PC-9 (cell line): Measurements from ENCODE around the gene MTURN. TPM values are rescaled to one million over a fixed set of nuclear protein-coding genes. Genes with fewer than 3 reads are reported as not detected.

Experiments
- BruUV-seq: library from RNA; stranded (reverse); fragments of 400-500 nt; replicated peaks from 2 replicates; lab custom pipeline; 2021; lab: Mats Ljungman, UMichigan
- CTCF ChIA-PET: fragments of 300-600 bp; sonication (Branson Sonifier 250); formaldehyde crosslinking; loops from one replicate; lab custom pipeline; 2022; ENCODE audit warnings: antibody characterized with exemption; lab: Charles Lee
- POLR2A ChIA-PET: fragments of 300-600 bp; sonication (Branson Sonifier 250); formaldehyde crosslinking; loops from one replicate; lab custom pipeline; 2022; ENCODE audit warnings: antibody characterized with exemption; ENCODE audit not compliant: unreplicated experiment; lab: Charles Lee
- DNase-seq, 2 experiments: peaks; one replicate each; pipeline versions ENCODE4 v3.0.0 to v3.0.0-alpha.2; 2015 to 2022; ENCODE audit warnings: mixed read lengths in 1 of 2
- H2AFZ ChIP-seq: fragments of 200-600 bp; sonication (generic); 2 replicates; pipeline ENCODE4 v1.8.1; 2017; ENCODE audit warnings: antibody characterized with exemption
- H3F3A ChIP-seq: fragments of 200-600 bp; sonication (generic); 2 replicates; pipeline ENCODE4 v1.8.1; 2017; ENCODE audit warnings: antibody characterized with exemption, mild to moderate bottlenecking, low read depth; ENCODE audit not compliant: insufficient read depth
- H3K27ac ChIP-seq: fragments of 200-600 bp; sonication (generic); 2 replicates; pipeline ENCODE4 v1.6.1; 2016; ENCODE audit warnings: mixed run types
- H3K27me3 ChIP-seq: fragments of 200-600 bp; sonication (generic); 2 replicates; pipeline ENCODE4 v1.6.1; 2016; ENCODE audit warnings: low read depth, mixed run types; ENCODE audit not compliant: insufficient read depth
- H3K36me3 ChIP-seq: fragments of 200-600 bp; sonication (generic); 2 replicates; pipeline ENCODE4 v1.6.1; 2016; ENCODE audit warnings: low read depth, mixed run types
- H3K4me1 ChIP-seq: fragments of 200-600 bp; sonication (generic); replicated peaks from 2 replicates; pipeline ENCODE4 v1.6.1; 2016; ENCODE audit warnings: mixed run types; ENCODE audit not compliant: insufficient read depth
- H3K4me2 ChIP-seq: fragments of 200-600 bp; sonication (generic); 2 replicates; pipeline ENCODE4 v1.6.1; 2017; ENCODE audit warnings: mixed run types
- H3K4me3 ChIP-seq: fragments of 200-600 bp; sonication (generic); 2 replicates; pipeline ENCODE4 v1.6.1; 2016; ENCODE audit warnings: mixed run types
- H3K79me2 ChIP-seq: fragments of 200-600 bp; sonication (generic); 2 replicates; pipeline ENCODE4 v1.6.1; 2017; ENCODE audit warnings: low read depth, mixed run types
- H3K9me2 ChIP-seq: fragments of 200-600 bp; sonication (generic); 2 replicates; pipeline ENCODE4 v1.8.1; 2017; ENCODE audit warnings: mild to moderate bottlenecking; ENCODE audit not compliant: insufficient read depth
- H3K9me3 ChIP-seq: fragments of 200-600 bp; sonication (generic); 2 replicates; pipeline ENCODE4 v1.8.1; 2016; ENCODE audit warnings: low read depth; ENCODE audit not compliant: insufficient read depth
- H4K20me1 ChIP-seq: fragments of 200-600 bp; sonication (generic); 2 replicates; pipeline ENCODE4 v1.8.1; 2017; ENCODE audit not compliant: insufficient read depth
- CTCF ChIP-seq: fragments of 200-600 bp; sonication (generic); conservative IDR thresholded peaks from 2 replicates; pipeline ENCODE4 v1.6.1; 2017; ENCODE audit warnings: mixed run types, antibody characterized with exemption, mild to moderate bottlenecking, moderate library complexity
- EZH2 ChIP-seq: fragments of 200-600 bp; sonication (generic); IDR thresholded peaks from 2 replicates; pipeline ENCODE4 v1.8.0; 2017; ENCODE audit warnings: antibody characterized with exemption, low read depth
- intact Hi-C: fragments of 100-400 bp; cut with micrococcal nuclease; formaldehyde crosslinking; loops from one replicate; pipeline ENCODE4 v1.10.0; 2022; ENCODE audit not compliant: unreplicated experiment
- total RNA-seq: library from RNA; stranded (reverse); gene quantifications from 2 replicates; pipeline ENCODE4 v1.2.3, GENCODE V29; 2021

Gene MTURN
- total RNA-seq, 1 experiment from 2014 or later: 21.6 TPM

- Histone ChIP-seq H3K36me3 (no peaks in the 10 kb centered on the region), H2AFZ (no peak overlapping the region), H3K4me2 (no peak overlapping the region), H3K4me3 (no peak overlapping the region), H3K4me1 (no peaks in the 10 kb centered on the region), H4K20me1 (no peaks in the 10 kb centered on the region), H3K27me3 (no peaks in the 10 kb centered on the region), H3K79me2 (no peaks in the 10 kb centered on the region), H3F3A (no peaks in the 10 kb centered on the region), H3K9me2 (no peaks in the 10 kb centered on the region), H3K9me3 (peaks cover 7% of the 10 kb centered on the region), H3K27ac (no peak overlapping the region)
- no TSS peak for BruUV-seq
- ChIA-PET CTCF (no interaction called here), POLR2A (no interaction called here)
- DNase-seq: no peak
- no peak for TF ChIP-seq CTCF
- no peak for TF ChIP-seq EZH2
- intact Hi-C loops: loop anchor here (2.0 kb wide), 1 partner anchor 22 kb away; no protein-coding TSS in a partner anchor
Measured at GRCh38 chr7:30184791-30185487, 50.2 kb downstream of the MTURN start.

- H2AFZ ChIP-seq: no peak overlapping the region
- H3K9me3 ChIP-seq: peaks cover 7% of the 10 kb centered on the region
- ChIA-PET CTCF (no interaction called here), POLR2A (no interaction called here)
- intact Hi-C loops: loop anchor here (2.0 kb wide), 1 partner anchor 21 kb away; no protein-coding TSS in a partner anchor
- DNase-seq: no peak
- H3K27me3 ChIP-seq: no peaks in the 10 kb centered on the region
- no peak overlapping the region for H3K4me3 ChIP-seq
- no peaks in the 10 kb centered on the region for H4K20me1 ChIP-seq
- no peaks in the 10 kb centered on the region for H3K9me2 ChIP-seq
- H3K36me3 ChIP-seq: no peaks in the 10 kb centered on the region
- H3K27ac ChIP-seq: no peak overlapping the region
- BruUV-seq: no TSS peak
- no peaks in the 10 kb centered on the region for H3K4me1 ChIP-seq
- H3K79me2 ChIP-seq: no peaks in the 10 kb centered on the region
- no peak overlapping the region for H3K4me2 ChIP-seq
- no peak for TF ChIP-seq EZH2
- TF ChIP-seq CTCF: no peak
- H3F3A ChIP-seq: no peaks in the 10 kb centered on the region
Measured at GRCh38 chr7:30185496-30185895, 50.7 kb downstream of the MTURN start.

DNA sequence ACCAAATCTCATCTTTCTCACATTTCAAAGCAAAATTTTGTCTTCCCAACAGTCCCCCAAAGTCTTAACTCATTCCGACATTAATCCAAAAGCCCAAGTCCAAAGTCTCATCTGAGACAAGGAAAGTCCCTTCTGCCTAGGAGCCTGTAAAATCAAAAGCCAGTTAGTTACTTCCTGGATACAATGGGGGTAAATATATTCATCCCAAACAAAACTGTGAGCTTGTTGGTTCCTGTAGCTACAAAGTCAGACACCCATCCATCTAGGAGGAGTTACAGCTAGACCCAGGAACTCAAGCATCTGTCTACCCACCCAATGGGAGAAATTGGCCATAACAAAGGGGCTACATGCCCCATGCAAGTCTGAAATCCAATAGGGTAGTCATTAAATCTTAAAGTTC is 51.9 kb downstream of the MTURN start:
- Histone ChIP-seq H3K79me2 (no peaks in the 10 kb centered on the region), H3F3A (no peaks in the 10 kb centered on the region), H3K9me3 (peaks cover 7% of the 10 kb centered on the region), H3K4me3 (no peak overlapping the region), H3K36me3 (no peaks in the 10 kb centered on the region), H4K20me1 (no peaks in the 10 kb centered on the region), H3K4me2 (no peak overlapping the region), H3K27me3 (no peaks in the 10 kb centered on the region), H3K27ac (no peak overlapping the region), H3K4me1 (no peaks in the 10 kb centered on the region), H2AFZ (no peak overlapping the region), H3K9me2 (no peaks in the 10 kb centered on the region)
- intact Hi-C loops: no loop called here
- ChIA-PET POLR2A (interaction anchor here (0.6 kb wide), 1 partner anchor 59 kb away, joined by 3 read pairs; no protein-coding TSS in a partner anchor), CTCF (no interaction called here)
- no peak for DNase-seq
- no peak for TF ChIP-seq EZH2
- no peak for TF ChIP-seq CTCF
- no TSS peak for BruUV-seq
